ENCODE data around the gene SBF1. TPM values are rescaled to one million over a fixed set of nuclear protein-coding genes. Genes with fewer than 3 reads are reported as not detected.
A peak's percentile ranks its signal among the peaks of the same experiment; 100 is the strongest.

SBF1 gene
- total and polyA plus RNA-seq, 9 donors: 1.9 to 86.0 (median 58.7) TPM

GRCh38 chr22:50504369-50505211 lies 29.8 kb upstream of the SBF1 start:
- H3K9me3 ChIP-seq: no peaks in the 10 kb centered on the region
- H3K27me3 ChIP-seq: no peaks in the 10 kb centered on the region
- WGBS, 3 donors: 85 to 89% (median 88%) methylated on average over 26 to 44 of the region's 44 CpGs
- TF ChIP-seq POLR2A (IDR thresholded peaks at IDR 0.05): no peak
- no peak for TF ChIP-seq CTCF (IDR thresholded peaks at IDR 0.05)
- TF ChIP-seq EP300 (IDR thresholded peaks at IDR 0.05): no peak
- DNase-seq: peak in 2 of 5 donors; percentile 51 to 57
- H3K4me3 ChIP-seq: no peak overlapping the region
- H3K27ac ChIP-seq: no peak overlapping the region
- intact Hi-C loops (cut with DNase I): loop anchor here in 1 of 4 donors (10.0 kb wide), 1 partner anchor 260 kb away; the partner anchor contains the start of gene TUBGCP6
- H3K4me1 ChIP-seq (ENCODE audit: insufficient read depth): peaks cover 13% of the 10 kb centered on the region
- no peaks in the 10 kb centered on the region for H3K36me3 ChIP-seq

GRCh38 chr22:50503475-50504145 lies 28.8 kb upstream of the SBF1 start:
- intact Hi-C loops (cut with DNase I): loop anchor here in 1 of 4 donors (10.0 kb wide), 1 partner anchor 259 kb away; the partner anchor contains the start of gene TUBGCP6
- no peak overlapping the region for H3K4me3 ChIP-seq
- 82 to 85% (median 82%) methylated on average over 25 to 26 of the region's 26 CpGs for WGBS, 3 donors
- TF ChIP-seq EP300 (IDR thresholded peaks at IDR 0.05): no peak
- no peak for TF ChIP-seq POLR2A (IDR thresholded peaks at IDR 0.05)
- TF ChIP-seq CTCF (IDR thresholded peaks at IDR 0.05): no peak
- no peaks in the 10 kb centered on the region for H3K27me3 ChIP-seq
- DNase-seq: peak in 1 of 5 donors; percentile 31
- no peaks in the 10 kb centered on the region for H3K36me3 ChIP-seq
- H3K27ac ChIP-seq: no peak overlapping the region
- peaks cover 12% of the 10 kb centered on the region for H3K4me1 ChIP-seq (ENCODE audit: insufficient read depth)
- H3K9me3 ChIP-seq: no peaks in the 10 kb centered on the region

DNA sequence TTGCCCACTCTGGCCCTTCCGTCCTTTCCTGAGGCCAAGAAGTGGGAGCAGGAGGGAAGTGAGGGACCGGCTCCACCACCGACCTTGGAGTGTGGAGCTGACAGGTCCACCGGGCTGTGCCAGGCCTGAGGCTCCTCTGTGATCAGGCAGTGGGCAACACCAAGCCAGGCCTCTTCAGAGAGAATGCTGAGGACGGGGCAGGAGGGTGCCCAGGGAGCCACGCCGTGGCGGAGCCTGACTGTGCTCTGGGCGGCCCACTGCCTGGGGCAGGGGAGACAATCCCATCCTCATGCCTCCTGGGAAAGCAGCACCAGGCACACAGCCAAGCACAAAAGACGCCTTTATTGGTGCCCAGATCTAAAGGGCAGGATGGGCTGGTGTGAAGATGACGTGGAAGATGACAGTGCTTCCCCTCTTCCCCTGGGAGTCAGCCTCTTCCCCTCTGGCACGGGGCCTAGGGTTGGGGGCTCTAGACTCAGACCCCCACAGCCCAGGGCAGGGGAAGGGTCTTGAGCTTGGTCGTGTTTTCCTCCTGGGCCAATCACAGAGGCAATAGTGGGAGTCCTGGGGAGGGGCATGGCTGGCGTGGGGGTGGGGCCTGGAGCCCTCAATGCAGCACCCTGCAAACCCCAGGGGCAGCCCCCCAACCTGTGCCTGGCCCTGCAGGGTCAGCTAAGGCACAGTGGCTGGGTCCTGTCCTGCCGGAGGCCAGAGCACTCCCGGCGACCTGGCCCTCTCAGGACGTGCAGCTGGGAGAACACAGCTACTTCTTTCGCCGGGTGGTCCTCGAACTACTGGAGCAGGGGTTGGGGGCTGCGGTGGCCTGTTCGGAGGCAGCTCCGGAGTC lies 28.0 kb upstream of the SBF1 start:
- 75 to 83% (median 76%) methylated on average over 21 to 24 of the region's 24 CpGs for WGBS, 3 donors
- Histone ChIP-seq H3K36me3 (no peaks in the 10 kb centered on the region), H3K4me1 (ENCODE audit: insufficient read depth) (peaks cover 12% of the 10 kb centered on the region), H3K27ac (no peak overlapping the region), H3K27me3 (no peaks in the 10 kb centered on the region), H3K9me3 (no peaks in the 10 kb centered on the region), H3K4me3 (no peak overlapping the region)
- intact Hi-C loops (cut with DNase I): loop anchor here in 1 of 4 donors (10.0 kb wide), 1 partner anchor 258 kb away; the partner anchor contains the start of gene TUBGCP6
- TF ChIP-seq CTCF (IDR thresholded peaks at IDR 0.05) (no peak), EP300 (IDR thresholded peaks at IDR 0.05) (no peak), POLR2A (IDR thresholded peaks at IDR 0.05) (no peak)
- DNase-seq: peak in 1 of 5 donors; percentile 24

DNA sequence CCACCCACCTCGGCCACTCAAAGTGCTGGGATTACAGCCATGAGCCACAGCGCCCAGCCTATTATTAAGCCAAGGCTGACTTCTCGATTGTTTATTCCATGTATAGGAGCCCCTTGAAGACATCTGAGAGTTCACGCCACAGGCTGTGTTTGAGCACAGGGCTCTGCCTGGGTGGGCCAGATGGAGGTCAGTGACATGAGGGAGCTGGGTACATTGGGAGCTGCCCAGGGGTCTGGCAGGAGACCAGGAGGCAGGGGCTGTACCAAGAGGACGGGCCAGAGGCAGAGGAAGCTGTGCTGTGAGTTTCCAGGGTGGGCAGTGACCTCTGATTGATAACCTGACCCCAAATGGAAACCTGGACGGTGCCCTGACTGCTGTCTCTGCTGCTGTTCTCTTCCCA lies 27.3 kb upstream of the SBF1 start:
- Histone ChIP-seq H3K27me3 (no peaks in the 10 kb centered on the region), H3K9me3 (no peaks in the 10 kb centered on the region), H3K4me3 (no peak overlapping the region), H3K27ac (no peak overlapping the region), H3K4me1 (ENCODE audit: insufficient read depth) (peaks cover 12% of the 10 kb centered on the region), H3K36me3 (no peaks in the 10 kb centered on the region)
- 73 to 80% (median 80%) methylated on average over 6 of the region's 6 CpGs for WGBS, 3 donors
- DNase-seq: peak in 1 of 5 donors; percentile 21
- intact Hi-C loops (cut with DNase I): loop anchor here in 1 of 4 donors (10.0 kb wide), 1 partner anchor 257 kb away; the partner anchor contains the start of gene TUBGCP6
- TF ChIP-seq EP300 (IDR thresholded peaks at IDR 0.05) (no peak), POLR2A (IDR thresholded peaks at IDR 0.05) (no peak), CTCF (IDR thresholded peaks at IDR 0.05) (no peak)

Data from ovary (tissue), 9 donors.